Ishikawa (cell line): Measurements from ENCODE around the gene PER2.

Experiments
- EGR1 ChIP-seq: IDR thresholded peaks from 2 replicates; pipeline ENCODE4 v1.6.1; 2012
- EP300 ChIP-seq: IDR thresholded peaks from 2 replicates; pipeline ENCODE4 v1.6.1; 2012; ENCODE audit warnings: borderline replicate concordance
- RAD21 ChIP-seq: IDR thresholded peaks from 2 replicates; pipeline ENCODE4 v1.6.1; 2012; ENCODE audit warnings: low read depth
- TAF1 ChIP-seq: IDR thresholded peaks from 2 replicates; pipeline ENCODE4 v1.6.1; 2012; ENCODE audit warnings: low read depth, mild to moderate bottlenecking
- USF1 ChIP-seq: IDR thresholded peaks from 2 replicates; pipeline ENCODE4 v1.6.1; 2012

DNA sequence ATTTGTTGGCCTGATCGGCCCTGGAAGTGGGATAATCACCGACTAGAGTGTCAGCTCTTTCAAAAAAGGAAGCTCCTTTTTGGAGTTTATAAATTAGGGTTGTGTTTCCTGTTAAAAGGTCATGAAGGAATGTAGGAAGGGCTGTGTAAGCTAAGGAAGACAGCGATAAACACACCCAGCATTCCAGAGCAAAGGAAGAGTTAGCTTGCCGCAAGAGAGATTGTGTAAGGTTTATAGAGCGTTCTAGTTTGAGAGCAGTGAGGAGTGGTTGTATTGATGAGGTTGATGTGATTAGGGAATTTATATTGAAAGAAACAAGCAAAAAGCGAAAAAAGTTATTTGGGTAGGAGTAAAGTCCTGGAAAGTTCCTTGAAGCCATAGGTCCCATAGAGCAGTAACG is 81.4 kb downstream of the PER2 start:
- no peak for TF ChIP-seq EP300
- TF ChIP-seq TAF1 = no peak
- no peak for TF ChIP-seq EGR1
- no peak for TF ChIP-seq RAD21
- TF ChIP-seq USF1 = no peak
